ENCODE results near the gene POU2AF3. TPM values are rescaled to one million over a fixed set of nuclear protein-coding genes. Genes with fewer than 3 reads are reported as not detected.

POU2AF3 gene
- not detected in 2 replicates for total RNA-seq

GRCh38 chr11:111298413-111299100, at the start of gene POU2AF3:
POU2AF3 (plus strand) TSS chr11:111298546; CDS start chr11:111298582, 36 bp downstream.

Small RNA genes lying within 50 kb of the gene (small RNA-seq; reads per million reads assigned to genes)
- not detected for gene MIR4491

Other genes with a start within 250 kb of the POU2AF3 start
- gene POU2AF2, start 52.8 kb upstream of the POU2AF3 start, total RNA-seq: not detected in 2 replicates
- not detected in 2 replicates for gene POU2AF1, start 80.7 kb downstream of the POU2AF3 start, total RNA-seq
- 0.22 and 0.39 TPM in 2 replicates for gene BTG4, start 213.8 kb downstream of the POU2AF3 start, total RNA-seq
- gene HOATZ, start 216.2 kb downstream of the POU2AF3 start, total RNA-seq: not detected in 2 replicates
- 53.7 and 82.4 TPM in 2 replicates for gene LAYN, start 242.2 kb downstream of the POU2AF3 start, total RNA-seq

Data from placental epithelial cell (primary cell).